Chondrocyte (in vitro differentiated cells): ENCODE measurements around the gene GALNT9. TPM values are rescaled to one million over a fixed set of nuclear protein-coding genes. Genes with fewer than 3 reads are reported as not detected.
"Not testable (repeated sequence)": the region's sequence is repeated elsewhere in the genome, so short reads cannot be mapped to it uniquely, and the experiment has no call there.

Experiments used
- DNase-seq: peaks from one replicate; pipeline ENCODE4 v3.0.0; 2021; ENCODE audit warnings: mixed read lengths, low spot score
- H3K27ac Mint-ChIP-seq: one replicate; pipeline ENCODE4 v1.8.0; 2021; ENCODE audit warnings: mild to moderate bottlenecking, moderate library complexity, mixed read lengths; ENCODE audit not compliant: unreplicated experiment
- H3K27me3 Mint-ChIP-seq: 2 replicates; pipeline ENCODE4 v1.8.0; 2021; ENCODE audit warnings: low read depth, mixed read lengths
- H3K36me3 Mint-ChIP-seq: 2 replicates; pipeline ENCODE4 v1.8.0; 2021; ENCODE audit warnings: low read depth, mixed read lengths
- H3K4me1 Mint-ChIP-seq: 2 replicates; pipeline ENCODE4 v1.8.0; 2021; ENCODE audit warnings: low read depth, mild to moderate bottlenecking, mixed read lengths
- H3K4me3 Mint-ChIP-seq: one replicate; pipeline ENCODE4 v1.8.0; 2021; ENCODE audit warnings: mild to moderate bottlenecking, moderate library complexity, mixed read lengths; ENCODE audit not compliant: unreplicated experiment
- H3K9me3 Mint-ChIP-seq: 2 replicates; pipeline ENCODE4 v1.8.0; 2021; ENCODE audit warnings: low read depth, mixed read lengths
- total RNA-seq: library from RNA; stranded (reverse); gene quantifications from 3 replicates; pipeline ENCODE4 v1.2.1, GENCODE V29; 2021
- TF ChIP-seq, protein P1 (sequence below): fragments of 200-600 bp; sonication (generic); IDR thresholded peaks from 2 replicates; pipeline ENCODE4 v1.5.0; 2021; ENCODE audit warnings: antibody characterized with exemption, mild to moderate bottlenecking, moderate library complexity

GALNT9 gene
- total RNA-seq, 1 donor from 2014 or later: not detected

DNA sequence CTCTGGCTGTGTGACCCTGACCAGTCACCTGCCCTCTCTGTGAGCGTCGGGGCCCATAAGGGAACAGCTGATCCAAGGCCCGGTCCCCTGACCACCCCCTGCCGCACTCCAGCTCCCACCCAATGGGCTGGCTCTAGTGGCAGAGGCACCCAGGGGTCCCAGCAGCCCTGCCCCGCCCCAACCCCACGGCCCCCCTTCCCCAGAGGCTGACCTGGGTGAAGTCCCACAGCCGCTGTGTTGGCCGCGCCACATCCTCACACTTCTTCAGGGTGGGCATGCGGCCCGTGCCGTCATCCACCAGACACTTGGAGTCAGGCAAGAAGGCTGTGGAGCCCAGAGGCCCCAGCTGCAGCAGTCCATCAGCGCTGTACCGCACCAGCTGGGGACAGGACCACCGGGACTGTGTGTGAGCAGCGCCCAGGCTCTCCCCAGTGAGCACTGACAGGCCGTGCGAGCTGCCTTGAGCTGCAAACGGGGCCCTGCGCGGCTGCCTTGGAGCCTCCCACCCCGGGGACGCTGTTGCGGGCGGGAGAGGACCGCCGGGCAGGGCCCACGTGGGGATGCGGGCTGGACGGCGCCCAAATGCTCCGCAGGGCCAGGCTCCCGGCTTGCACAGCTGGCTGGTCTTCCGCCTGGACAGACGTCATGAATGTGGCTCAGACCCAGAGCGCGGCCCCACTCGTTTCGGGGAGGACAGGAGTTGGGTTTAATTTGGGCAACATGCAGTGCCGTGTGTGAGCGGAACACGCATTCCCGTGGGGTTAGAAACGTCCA, 131.6 kb downstream of the GALNT9 start:
- Mint-ChIP-seq H3K4me1 (no peaks in the 10 kb centered on the region), H3K27me3 (peaks cover 32% of the 10 kb centered on the region), H3K9me3 (peaks cover 10% of the 10 kb centered on the region), H3K36me3 (no peaks in the 10 kb centered on the region), H3K4me3 (no peak overlapping the region), H3K27ac (no peak overlapping the region)
- TF ChIP-seq, protein P1, sequence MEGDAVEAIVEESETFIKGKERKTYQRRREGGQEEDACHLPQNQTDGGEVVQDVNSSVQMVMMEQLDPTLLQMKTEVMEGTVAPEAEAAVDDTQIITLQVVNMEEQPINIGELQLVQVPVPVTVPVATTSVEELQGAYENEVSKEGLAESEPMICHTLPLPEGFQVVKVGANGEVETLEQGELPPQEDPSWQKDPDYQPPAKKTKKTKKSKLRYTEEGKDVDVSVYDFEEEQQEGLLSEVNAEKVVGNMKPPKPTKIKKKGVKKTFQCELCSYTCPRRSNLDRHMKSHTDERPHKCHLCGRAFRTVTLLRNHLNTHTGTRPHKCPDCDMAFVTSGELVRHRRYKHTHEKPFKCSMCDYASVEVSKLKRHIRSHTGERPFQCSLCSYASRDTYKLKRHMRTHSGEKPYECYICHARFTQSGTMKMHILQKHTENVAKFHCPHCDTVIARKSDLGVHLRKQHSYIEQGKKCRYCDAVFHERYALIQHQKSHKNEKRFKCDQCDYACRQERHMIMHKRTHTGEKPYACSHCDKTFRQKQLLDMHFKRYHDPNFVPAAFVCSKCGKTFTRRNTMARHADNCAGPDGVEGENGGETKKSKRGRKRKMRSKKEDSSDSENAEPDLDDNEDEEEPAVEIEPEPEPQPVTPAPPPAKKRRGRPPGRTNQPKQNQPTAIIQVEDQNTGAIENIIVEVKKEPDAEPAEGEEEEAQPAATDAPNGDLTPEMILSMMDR: no peak
- DNase-seq: no peak

DNA sequence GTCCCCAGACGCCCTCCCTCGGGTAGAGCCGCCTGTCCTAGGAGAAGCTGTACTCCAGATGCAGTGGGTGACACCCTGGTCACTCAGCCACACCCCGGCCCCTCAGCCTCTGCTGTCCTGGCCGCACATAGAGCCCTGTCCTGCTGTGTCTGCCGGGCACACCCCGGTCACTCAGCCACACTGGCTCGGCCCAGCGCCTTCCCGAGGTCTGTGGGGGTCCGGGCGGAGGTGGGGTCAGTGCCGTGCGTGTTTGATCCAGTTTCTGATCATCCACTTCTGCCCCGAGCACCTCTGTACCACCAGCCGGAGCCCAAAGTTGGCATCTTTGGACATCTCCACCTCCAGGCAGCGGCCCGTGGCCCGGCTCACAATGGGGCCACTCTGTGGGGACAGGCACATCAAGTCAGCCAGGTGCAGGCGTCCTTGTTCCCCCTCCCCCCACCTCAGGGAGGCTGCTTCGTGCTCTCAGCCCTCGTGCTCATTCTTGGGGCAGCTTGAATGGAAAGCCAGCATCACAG, 132.5 kb downstream of the GALNT9 start:
- H3K9me3 Mint-ChIP-seq: peaks cover 10% of the 10 kb centered on the region
- H3K27me3 Mint-ChIP-seq: peaks cover 27% of the 10 kb centered on the region
- H3K27ac Mint-ChIP-seq: no peak overlapping the region
- H3K36me3 Mint-ChIP-seq: no peaks in the 10 kb centered on the region
- H3K4me3 Mint-ChIP-seq: no peak overlapping the region
- DNase-seq: no peak
- H3K4me1 Mint-ChIP-seq: no peaks in the 10 kb centered on the region
- TF ChIP-seq, protein P1: no peak

DNA sequence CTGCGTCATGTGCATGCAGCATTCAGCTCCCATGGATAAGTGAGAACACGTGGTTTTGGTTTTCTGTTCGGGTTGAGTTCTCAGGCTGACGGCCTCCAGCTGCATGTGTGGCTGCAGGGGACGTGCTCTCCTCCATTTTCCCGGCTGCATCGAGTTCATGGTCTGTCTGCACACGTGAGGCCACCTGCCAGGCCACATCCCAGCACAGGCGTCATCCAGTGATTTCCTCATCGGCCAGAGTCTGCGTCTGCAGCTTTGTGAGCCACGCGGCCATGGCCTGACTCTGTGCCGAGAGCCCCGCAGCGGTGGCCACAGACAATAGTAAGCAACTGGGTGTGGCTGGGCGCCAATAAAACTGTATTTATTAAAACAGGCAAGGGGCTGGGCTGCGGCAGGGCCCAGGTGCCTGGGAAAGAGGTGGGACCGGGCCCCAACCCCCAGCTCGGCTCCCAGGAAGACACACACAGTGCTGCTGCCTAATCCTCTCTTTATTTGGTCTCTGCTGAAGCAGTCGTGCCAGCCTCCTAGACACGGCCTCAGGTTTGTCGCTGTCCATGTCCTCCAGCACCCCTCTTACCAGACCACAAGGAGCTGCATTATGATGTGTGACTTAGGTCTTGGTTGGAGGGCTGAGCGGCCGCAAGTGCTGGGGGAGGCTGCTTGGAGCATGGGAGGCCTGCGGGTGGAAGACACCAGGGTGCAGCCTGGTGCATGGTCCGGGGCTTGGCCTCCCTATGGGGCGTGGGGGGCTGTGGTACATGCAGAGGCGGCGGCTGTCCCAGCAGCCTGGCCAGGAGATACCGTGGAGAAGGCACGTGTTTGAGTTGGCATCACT, 133.1 kb downstream of the GALNT9 start:
- peaks cover 10% of the 10 kb centered on the region for H3K9me3 Mint-ChIP-seq
- H3K36me3 Mint-ChIP-seq: no peaks in the 10 kb centered on the region
- no peak for DNase-seq
- TF ChIP-seq, protein P1: no peak
- H3K27ac Mint-ChIP-seq: no peak overlapping the region
- no peak overlapping the region for H3K4me3 Mint-ChIP-seq
- no peaks in the 10 kb centered on the region for H3K4me1 Mint-ChIP-seq
- peaks cover 24% of the 10 kb centered on the region for H3K27me3 Mint-ChIP-seq

DNA sequence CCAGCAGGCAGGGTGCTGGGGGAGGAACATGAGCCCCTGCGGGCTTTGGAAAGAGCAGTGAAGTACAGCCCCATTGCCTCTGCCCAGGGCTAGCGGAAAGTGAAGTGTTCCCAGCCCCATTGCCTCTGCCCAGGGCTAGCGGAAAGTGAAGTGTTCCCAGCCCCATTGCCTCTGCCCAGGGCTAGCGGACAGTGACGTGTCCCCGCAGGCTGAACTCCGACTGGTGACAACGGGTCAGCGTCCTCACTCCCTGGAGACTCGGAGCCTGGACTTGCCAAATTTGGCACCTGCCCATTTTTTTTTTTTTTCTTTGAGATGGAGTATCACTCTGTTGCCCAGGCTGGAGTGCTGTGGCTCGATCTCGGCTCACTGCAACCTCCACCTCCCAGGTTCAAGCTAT, 134.1 kb downstream of the GALNT9 start:
- not testable (repeated sequence) for H3K4me3 Mint-ChIP-seq, H3K27ac Mint-ChIP-seq, DNase-seq, H3K4me1 Mint-ChIP-seq, H3K36me3 Mint-ChIP-seq
- H3K27me3 Mint-ChIP-seq: peaks cover 20% of the 10 kb centered on the region
- peaks cover 10% of the 10 kb centered on the region for H3K9me3 Mint-ChIP-seq

DNA sequence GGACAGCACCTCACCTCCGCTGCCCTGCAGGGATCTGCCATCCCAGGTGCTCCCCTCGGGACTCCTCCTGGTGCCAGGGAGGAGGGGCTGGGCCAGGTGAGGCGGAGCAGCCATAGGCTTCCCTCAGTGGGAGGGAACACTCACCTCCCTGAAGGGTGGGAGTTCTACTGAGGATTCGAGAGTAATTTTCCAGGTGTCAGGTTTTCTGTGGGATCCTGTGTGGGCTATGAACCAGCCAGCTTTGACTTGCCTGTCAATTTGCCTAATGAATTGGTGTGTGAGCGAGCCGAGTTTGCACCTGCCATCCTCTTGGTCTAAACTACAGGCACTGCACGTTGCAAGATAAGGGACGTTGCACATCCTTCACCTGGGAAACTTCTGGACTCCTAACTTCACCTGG, 134.8 kb downstream of the GALNT9 start:
- Mint-ChIP-seq H3K9me3 (peaks cover 10% of the 10 kb centered on the region), H3K36me3 (no peaks in the 10 kb centered on the region), H3K4me3 (no peak overlapping the region), H3K27ac (no peak overlapping the region), H3K27me3 (peaks cover 15% of the 10 kb centered on the region), H3K4me1 (no peaks in the 10 kb centered on the region)
- no peak for DNase-seq
- TF ChIP-seq, protein P1: no peak
